Fibroblast of lung (primary cell): ENCODE results near the gene QPCTL. TPM values are rescaled to one million over a fixed set of nuclear protein-coding genes. Genes with fewer than 3 reads are reported as not detected.
"Not testable (repeated sequence)": the region's sequence is repeated elsewhere in the genome, so short reads cannot be mapped to it uniquely, and the experiment has no call there.

Source experiments
- DNase-seq, 2 donors: peaks; one replicate each; pipeline versions ENCODE4 v3.0.0 to v3.0.0-alpha.2; 2010; ENCODE audit warnings: low read depth in 2 of 2
- H2AFZ ChIP-seq: 2 replicates; pipeline ENCODE4 v1.5.1; 2012; ENCODE audit warnings: low read length, control low read depth, inconsistent platforms
- H3K27ac ChIP-seq: 2 replicates; pipeline ENCODE4 v1.5.1; 2011; ENCODE audit warnings: low read length, control low read depth; ENCODE audit not compliant: insufficient read depth
- H3K27me3 ChIP-seq: 2 replicates; pipeline ENCODE4 v1.5.1; 2011; ENCODE audit warnings: mild to moderate bottlenecking, low read length; ENCODE audit not compliant: control insufficient read depth, insufficient read depth
- H3K36me3 ChIP-seq: 2 replicates; pipeline ENCODE4 v1.5.1; 2011; ENCODE audit warnings: low read length; ENCODE audit not compliant: control insufficient read depth, insufficient read depth
- H3K4me1 ChIP-seq: 2 replicates; pipeline ENCODE4 v1.5.1; 2011; ENCODE audit warnings: low read length; ENCODE audit not compliant: control insufficient read depth, insufficient read depth; ENCODE audit errors: extremely low read depth
- H3K4me2 ChIP-seq: 2 replicates; pipeline ENCODE4 v1.5.1; 2011; ENCODE audit warnings: low read length, control low read depth; ENCODE audit not compliant: insufficient read depth; ENCODE audit errors: extremely low read depth
- H3K4me3 ChIP-seq, 4 experiments: fragments of 200-600 bp in 1 of 4; sonication (generic) in 1 of 4; replicated peaks in 1 of 4; 2 replicates each; pipeline ENCODE4 v1.5.1; 2011 to 2016; ENCODE audit warnings: low read length in 4 of 4, low read depth in 3 of 4, mild to moderate bottlenecking in 3 of 4, control low read depth in 2 of 4, inconsistent platforms in 1 of 4, mixed read lengths in 1 of 4; ENCODE audit not compliant: insufficient read depth in 1 of 4; ENCODE audit errors: control extremely low read depth in 1 of 4
- H3K79me2 ChIP-seq: 2 replicates; pipeline ENCODE4 v1.5.1; 2012; ENCODE audit warnings: mild to moderate bottlenecking, low read length, inconsistent platforms; ENCODE audit not compliant: control insufficient read depth, insufficient read depth
- H3K9ac ChIP-seq: 2 replicates; pipeline ENCODE4 v1.5.1; 2011; ENCODE audit warnings: mild to moderate bottlenecking, low read length, control low read depth; ENCODE audit not compliant: insufficient read depth
- H3K9me3 ChIP-seq: 2 replicates; pipeline ENCODE4 v1.5.1; 2012; ENCODE audit warnings: low read depth, low read length; ENCODE audit not compliant: control insufficient read depth, insufficient read depth
- H4K20me1 ChIP-seq: 2 replicates; pipeline ENCODE4 v1.5.1; 2011; ENCODE audit warnings: low read length; ENCODE audit not compliant: control insufficient read depth, insufficient read depth; ENCODE audit errors: extremely low read depth
- EZH2 ChIP-seq: IDR thresholded peaks from 2 replicates; pipeline ENCODE4 v1.5.1; 2012; ENCODE audit warnings: low read length, control low read depth, mild to moderate bottlenecking; ENCODE audit errors: missing control alignments
- polyA plus RNA-seq, 2 donors: library from polyadenylated mRNA; depleted of rRNA in 1 of 2; stranded (reverse) in 1 of 2; unstranded in 1 of 2; fragments of >200 nt; gene quantifications; 2 replicates each; pipeline ENCODE4 v1.2.1, GENCODE V29; 2011 to 2012; ENCODE audit warnings: missing spikeins in 1 of 2
- total RNA-seq: library from RNA; depleted of rRNA; stranded (reverse); fragments of >200 nt; gene quantifications from 2 replicates; pipeline ENCODE4 v1.2.1, GENCODE V29; 2014
- TF ChIP-seq, protein P1 (sequence below), 2 donors: IDR thresholded peaks in 1 of 2; conservative IDR thresholded peaks in 1 of 2; 1 replicate in 1 of 2; 2 replicates in 1 of 2; pipeline ENCODE4 v1.5.1; 2011 to 2012; ENCODE audit warnings: low read length in 2 of 2, control low read depth in 1 of 2, inconsistent platforms in 1 of 2, low read depth in 1 of 2, mild to moderate bottlenecking in 1 of 2

Gene QPCTL
- total and polyA plus RNA-seq, 2 donors (not counting 1 experiment from before 2014, with no cell fraction given), result 5.8 to 9.4 TPM

DNA sequence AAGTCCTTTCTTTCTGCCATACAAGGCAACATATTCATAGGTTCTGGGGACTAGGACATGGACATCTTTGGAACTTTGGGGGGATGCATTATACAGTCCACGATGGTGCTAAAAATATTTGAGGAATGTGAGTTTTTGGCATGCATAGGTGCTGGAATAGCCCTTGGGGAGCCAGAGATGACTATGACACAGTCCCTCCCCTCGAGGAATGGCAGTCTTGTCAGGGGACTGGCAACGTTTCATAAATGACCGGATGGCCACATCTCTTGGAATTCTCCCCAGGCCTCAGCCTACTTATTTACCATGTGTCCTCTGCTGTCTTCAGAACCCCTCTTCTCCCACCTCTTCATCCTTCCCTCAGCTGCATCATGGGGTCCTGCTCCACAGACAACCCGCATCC, 54.4 kb downstream of the QPCTL start:
- H4K20me1 ChIP-seq, result no peaks in the 10 kb centered on the region
- H2AFZ ChIP-seq, result no peak overlapping the region

GRCh38 chr19:45747513-45747912, 55.0 kb downstream of the QPCTL start:
- H2AFZ ChIP-seq, result no peak overlapping the region
- no peak overlapping the region for H3K4me3 ChIP-seq
- no peaks in the 10 kb centered on the region for H3K36me3 ChIP-seq
- no peaks in the 10 kb centered on the region for H3K79me2 ChIP-seq
- no peak overlapping the region for H3K27ac ChIP-seq
- no peak overlapping the region for H3K4me2 ChIP-seq
- no peaks in the 10 kb centered on the region for H4K20me1 ChIP-seq
- peaks cover 15% of the 10 kb centered on the region for H3K27me3 ChIP-seq
- H3K9ac ChIP-seq, result no peak overlapping the region
- H3K4me1 ChIP-seq, result no peaks in the 10 kb centered on the region
- no peak for DNase-seq
- no peaks in the 10 kb centered on the region for H3K9me3 ChIP-seq
- TF ChIP-seq EZH2, result no peak
- TF ChIP-seq, protein P1, sequence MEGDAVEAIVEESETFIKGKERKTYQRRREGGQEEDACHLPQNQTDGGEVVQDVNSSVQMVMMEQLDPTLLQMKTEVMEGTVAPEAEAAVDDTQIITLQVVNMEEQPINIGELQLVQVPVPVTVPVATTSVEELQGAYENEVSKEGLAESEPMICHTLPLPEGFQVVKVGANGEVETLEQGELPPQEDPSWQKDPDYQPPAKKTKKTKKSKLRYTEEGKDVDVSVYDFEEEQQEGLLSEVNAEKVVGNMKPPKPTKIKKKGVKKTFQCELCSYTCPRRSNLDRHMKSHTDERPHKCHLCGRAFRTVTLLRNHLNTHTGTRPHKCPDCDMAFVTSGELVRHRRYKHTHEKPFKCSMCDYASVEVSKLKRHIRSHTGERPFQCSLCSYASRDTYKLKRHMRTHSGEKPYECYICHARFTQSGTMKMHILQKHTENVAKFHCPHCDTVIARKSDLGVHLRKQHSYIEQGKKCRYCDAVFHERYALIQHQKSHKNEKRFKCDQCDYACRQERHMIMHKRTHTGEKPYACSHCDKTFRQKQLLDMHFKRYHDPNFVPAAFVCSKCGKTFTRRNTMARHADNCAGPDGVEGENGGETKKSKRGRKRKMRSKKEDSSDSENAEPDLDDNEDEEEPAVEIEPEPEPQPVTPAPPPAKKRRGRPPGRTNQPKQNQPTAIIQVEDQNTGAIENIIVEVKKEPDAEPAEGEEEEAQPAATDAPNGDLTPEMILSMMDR (conservative IDR thresholded peaks at IDR 0.05 in 1 of 2, IDR thresholded peaks at IDR 0.05 in 1 of 2; ENCODE audit: low read depth in 1 of 2, low read length in 2 of 2), result no peak

More for the DNA sequence above, 54.4 kb downstream of the QPCTL start:
- Histone ChIP-seq H3K9ac (no peak overlapping the region), H3K4me1 (no peaks in the 10 kb centered on the region), H3K36me3 (no peaks in the 10 kb centered on the region), H3K4me2 (no peak overlapping the region), H3K27ac (no peak overlapping the region), H3K27me3 (peaks cover 15% of the 10 kb centered on the region), H3K4me3 (no peak overlapping the region), H3K79me2 (no peaks in the 10 kb centered on the region), H3K9me3 (no peaks in the 10 kb centered on the region)
- no peak for TF ChIP-seq EZH2
- TF ChIP-seq, protein P1 (conservative IDR thresholded peaks at IDR 0.05 in 1 of 2, IDR thresholded peaks at IDR 0.05 in 1 of 2; ENCODE audit: low read depth in 1 of 2, low read length in 2 of 2), result no peak
- no peak for DNase-seq

DNA sequence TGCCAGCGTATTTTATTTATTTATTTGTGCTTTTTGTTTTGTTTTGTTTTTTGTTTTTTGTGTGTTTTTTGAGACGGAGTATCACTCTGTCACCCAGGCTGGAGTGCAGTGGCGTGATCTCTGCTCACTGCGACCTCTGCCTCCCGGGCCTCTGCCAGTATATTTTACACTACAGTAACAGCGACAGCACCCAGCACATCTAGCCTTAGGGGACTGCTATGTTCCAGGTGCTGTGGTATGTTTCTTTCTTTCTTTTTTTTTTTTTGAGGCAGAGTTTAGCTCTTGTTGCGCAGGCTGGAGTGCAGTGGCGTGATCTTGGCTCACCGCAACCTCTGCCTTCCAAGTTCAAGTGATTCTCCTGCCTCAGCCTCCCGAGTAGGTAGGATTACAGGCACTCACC, 59.0 kb downstream of the QPCTL start:
- H4K20me1 ChIP-seq, H3K36me3 ChIP-seq, H3K27me3 ChIP-seq: not testable (repeated sequence)

More for the DNA sequence above, 59.0 kb downstream of the QPCTL start:
- not testable (repeated sequence) for H3K79me2 ChIP-seq, H3K27ac ChIP-seq, H3K9me3 ChIP-seq, DNase-seq, H3K4me3 ChIP-seq, H2AFZ ChIP-seq, H3K4me1 ChIP-seq, H3K9ac ChIP-seq, H3K4me2 ChIP-seq
